Fibroblast of lung (primary cell): ENCODE results near the gene SLC35G1.

Experiments
- CTCF ChIP-seq, 2 donors: IDR thresholded peaks in 1 of 2; conservative IDR thresholded peaks in 1 of 2; 1 replicate in 1 of 2; 2 replicates in 1 of 2; pipeline ENCODE4 v1.5.1; 2011 to 2012; ENCODE audit warnings: low read length in 2 of 2, control low read depth in 1 of 2, inconsistent platforms in 1 of 2, low read depth in 1 of 2, mild to moderate bottlenecking in 1 of 2
- EZH2 ChIP-seq: IDR thresholded peaks from 2 replicates; pipeline ENCODE4 v1.5.1; 2012; ENCODE audit warnings: low read length, control low read depth, mild to moderate bottlenecking; ENCODE audit errors: missing control alignments

- TF ChIP-seq CTCF (conservative IDR thresholded peaks at IDR 0.05 in 1 of 2, IDR thresholded peaks at IDR 0.05 in 1 of 2; ENCODE audit: low read depth in 1 of 2, low read length in 2 of 2) (no peak), EZH2 (no peak)
These were observed 24.0 kb downstream of the SLC35G1 start for GRCh38 chr10:93917821-93918220.
